GM18873 (cell line): ENCODE results near the gene PHC3.

ENCODE experiments used
- ATAC-seq: cut with Tn5 transposase; IDR thresholded peaks from one replicate; pipeline ENCODE4 v1.9.1; 2021; ENCODE audit warnings: mild to moderate bottlenecking, moderate library complexity, moderate number of reproducible peaks; ENCODE audit not compliant: unreplicated experiment, low FRiP score

The PHC3 gene

GRCh38 chr3:170080605-170081004 is 100.9 kb downstream of the PHC3 start:
- no peak for ATAC-seq

- ATAC-seq: no peak
Observed at GRCh38 chr3:170079536-170080165, 101.9 kb downstream of the PHC3 start.

DNA sequence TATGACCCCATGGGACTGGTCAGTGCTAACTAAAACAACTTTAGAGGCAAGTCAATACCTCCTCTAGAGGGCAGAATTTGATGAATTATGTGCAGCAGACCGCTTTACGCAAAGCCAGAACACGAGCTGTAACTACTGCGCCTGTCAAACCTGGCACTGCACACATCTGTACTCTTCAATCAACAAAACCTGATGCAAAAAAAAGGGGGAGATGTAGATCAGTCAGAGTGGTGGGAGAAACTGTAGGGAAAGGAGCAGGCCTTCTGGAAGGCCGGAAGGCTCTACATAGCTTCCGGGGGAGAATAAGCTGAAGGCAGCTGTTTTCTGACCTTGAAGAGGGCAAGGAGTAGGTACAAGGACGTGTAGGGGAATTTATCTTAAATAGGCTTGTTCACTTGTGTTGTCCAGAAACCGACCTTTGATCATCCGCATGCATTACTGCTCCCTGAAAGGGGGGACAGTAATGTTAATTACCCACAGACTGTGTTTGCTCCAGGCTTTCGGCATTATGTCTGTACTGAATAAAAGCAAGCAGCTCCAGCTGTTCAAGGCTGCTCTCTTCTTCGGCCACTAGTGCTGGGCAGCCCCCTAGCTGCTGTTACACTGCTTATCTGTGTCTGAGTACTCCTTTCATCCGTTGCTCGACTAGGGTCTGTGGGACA is 102.8 kb downstream of the PHC3 start:
- ATAC-seq: no peak

DNA sequence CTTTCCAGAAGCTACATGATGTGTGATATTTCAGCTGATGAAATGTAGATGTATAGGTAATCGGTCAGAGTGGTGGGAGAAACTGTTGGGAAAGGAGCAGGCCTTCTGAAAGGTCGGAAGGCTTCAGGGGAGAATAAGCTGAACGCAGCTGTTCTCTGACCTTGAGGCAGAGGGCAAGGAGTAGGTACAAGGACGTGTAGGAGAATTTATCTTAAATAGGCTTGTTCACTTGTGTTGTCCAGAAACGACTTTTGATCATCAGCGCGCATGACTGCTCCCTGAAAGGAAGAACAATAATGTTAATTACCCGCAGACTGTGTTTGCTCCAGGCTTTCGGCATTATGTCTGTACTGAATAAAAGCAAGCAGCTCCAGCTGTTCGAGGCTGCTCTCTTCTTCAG is 104.2 kb downstream of the PHC3 start:
- no peak for ATAC-seq

DNA sequence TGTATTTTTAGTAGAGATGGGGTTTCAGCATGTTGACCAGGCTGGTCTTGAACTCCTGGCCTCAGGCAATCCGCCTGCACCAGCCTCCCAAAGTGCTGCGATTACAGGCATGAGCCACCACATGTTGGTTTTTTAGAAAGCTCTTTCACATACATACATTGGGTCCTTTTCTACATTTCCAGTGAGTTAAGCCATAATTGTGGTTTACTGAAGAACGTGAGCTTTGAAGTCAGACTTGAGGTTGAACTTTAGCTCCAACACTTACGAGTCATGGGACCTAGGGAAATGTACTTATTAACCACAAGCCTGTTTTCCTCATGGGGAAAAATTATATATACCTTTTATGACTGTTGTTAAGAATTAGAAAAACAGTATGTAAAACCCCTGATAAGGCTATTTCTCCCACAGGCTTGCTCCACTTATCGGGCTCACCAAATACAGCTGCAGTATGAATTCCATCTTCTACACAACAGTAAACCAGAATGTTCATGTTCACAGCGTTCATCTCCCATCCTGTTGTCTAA is 104.8 kb downstream of the PHC3 start:
- no peak for ATAC-seq

- ATAC-seq: no peak
Observed at GRCh38 chr3:170075441-170076091, 106.0 kb downstream of the PHC3 start.

- no peak for ATAC-seq
Observed at GRCh38 chr3:170064108-170064507, 117.4 kb downstream of the PHC3 start.

DNA sequence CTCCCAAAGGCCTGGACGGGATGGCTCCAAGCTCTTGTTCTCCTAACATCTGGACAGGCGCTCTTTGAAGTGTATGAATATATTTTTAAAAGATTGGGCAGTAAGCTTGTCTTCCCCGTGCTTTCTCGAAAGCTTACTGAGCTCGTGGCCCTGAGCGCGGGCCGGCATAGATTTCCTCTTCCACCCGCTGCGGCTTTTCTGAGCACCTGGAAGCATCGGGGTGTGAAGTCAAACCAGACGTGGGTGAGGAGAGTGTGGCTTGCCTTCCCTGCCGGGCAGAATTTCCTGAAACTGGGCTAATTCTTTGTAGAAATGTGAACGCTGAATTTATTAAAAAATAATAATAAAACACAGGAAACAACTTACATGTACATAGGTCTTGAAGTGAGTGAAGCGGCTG is 117.8 kb downstream of the PHC3 start:
- no peak for ATAC-seq

DNA sequence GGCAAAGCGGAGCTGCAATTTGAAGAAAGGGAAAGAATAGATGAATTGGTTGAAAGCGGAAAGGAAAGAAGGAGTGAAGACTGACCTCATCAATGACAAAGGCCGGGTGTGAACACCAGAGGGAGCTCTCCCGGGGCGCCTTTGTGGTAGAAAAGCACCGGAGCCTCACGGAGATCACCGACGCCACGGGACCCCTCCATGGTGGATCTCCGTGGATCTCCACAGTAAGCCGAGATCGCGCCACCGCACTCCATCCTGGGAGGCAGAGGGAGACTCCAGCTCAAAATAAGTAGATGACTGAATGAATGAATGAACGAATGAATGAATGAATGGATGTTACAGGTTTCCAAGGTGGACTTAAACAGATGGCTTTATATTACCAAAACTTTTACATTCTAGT is 118.8 kb downstream of the PHC3 start:
- ATAC-seq: no peak

- no peak for ATAC-seq
Observed at GRCh38 chr3:170062068-170062467, 119.5 kb downstream of the PHC3 start.

DNA sequence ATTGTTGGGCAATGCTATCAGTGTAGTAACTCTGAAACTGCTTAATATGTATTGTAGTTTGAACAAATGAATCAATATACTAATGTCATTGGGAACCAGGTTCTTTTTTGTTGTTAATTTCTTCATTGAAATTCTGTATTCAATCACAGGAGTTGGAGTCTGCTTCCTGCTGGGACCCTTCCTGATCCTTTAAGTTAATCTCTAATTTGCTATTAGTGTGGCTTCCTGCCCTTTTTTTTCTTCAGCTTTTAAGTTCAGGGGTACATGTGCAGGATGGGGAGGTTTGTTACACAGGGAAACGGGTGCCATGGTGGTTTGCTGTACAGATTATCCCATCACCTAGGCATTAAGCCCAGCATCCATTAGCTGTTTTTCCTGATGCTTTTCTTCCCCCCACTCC is 122.1 kb downstream of the PHC3 start:
- ATAC-seq: no peak

GRCh38 chr3:170058127-170058526 is 123.4 kb downstream of the PHC3 start:
- ATAC-seq: no peak

DNA sequence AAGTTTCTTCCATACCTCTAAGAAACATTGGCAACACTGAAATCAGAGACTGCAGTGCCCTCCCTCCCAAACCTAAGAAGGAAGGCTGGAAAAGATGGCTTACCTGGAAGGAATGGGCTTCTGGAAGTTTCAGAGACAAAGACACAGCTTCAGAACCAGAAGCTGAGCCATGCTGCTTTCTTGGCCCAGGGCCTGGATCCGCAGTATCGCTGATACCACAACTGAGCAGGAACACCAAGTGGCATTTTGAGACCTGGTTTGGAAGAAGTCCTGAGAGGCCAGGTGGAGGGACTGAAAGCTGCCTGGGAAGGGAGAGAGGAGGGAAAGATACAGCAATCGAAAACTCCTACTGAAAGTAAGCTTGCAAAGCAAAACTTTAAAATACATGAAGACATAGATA is 124.0 kb downstream of the PHC3 start:
- no peak for ATAC-seq

DNA sequence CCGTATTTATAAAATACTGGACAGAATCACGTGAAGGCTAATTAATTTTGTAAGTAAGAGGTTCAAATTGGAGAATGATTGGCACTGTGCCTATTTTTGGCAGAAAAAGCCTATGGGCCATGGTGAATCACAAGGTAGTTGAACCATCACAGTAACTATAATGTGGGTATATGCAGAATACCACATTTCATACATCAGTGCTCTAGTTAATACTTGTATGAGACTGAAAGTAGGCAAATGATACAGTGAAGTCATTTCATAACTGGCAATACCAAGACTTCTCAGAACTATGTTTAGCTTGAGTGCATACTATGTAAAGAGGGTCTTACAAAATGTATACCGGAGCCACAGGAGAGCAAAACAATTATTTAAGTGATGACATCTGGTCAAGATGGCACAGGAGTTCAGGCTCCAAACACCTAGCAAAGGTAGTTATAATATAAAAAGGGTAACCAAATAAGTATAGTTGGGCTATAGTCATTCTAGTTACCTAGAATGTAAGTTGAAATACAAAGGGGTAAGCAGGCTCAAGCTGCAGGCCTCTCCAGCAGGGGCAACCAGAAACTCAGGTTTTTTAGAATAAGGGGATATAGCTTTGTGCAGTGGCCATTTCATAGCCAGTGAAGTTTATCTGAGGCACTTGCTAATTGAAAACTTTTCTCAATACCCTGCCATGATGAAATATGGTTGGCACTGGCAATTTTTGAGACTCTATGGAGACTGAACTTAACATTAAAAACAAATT is 124.7 kb downstream of the PHC3 start:
- peak; percentile 90 for ATAC-seq

DNA sequence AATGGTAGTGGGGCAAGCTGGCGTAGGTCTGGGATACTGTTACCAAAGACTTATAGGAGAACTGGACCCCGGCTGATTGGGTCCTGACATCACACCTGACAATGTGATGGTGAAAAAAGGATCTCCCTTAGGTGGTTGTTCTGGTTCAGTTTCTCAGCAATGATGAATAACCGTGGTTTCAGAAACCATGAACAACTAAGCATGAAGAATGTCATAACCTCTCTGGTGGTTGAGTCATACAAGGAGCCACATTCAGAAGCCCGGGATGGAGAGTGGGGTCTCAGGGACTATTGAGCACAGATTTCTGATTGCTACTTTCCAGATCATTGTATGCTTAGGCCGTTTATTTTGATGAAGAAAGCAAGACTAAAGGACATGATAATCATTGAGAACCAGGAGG is 126.3 kb downstream of the PHC3 start:
- peak; percentile 67 for ATAC-seq

GRCh38 chr3:170054204-170054603 is 127.3 kb downstream of the PHC3 start:
- ATAC-seq: no peak

DNA sequence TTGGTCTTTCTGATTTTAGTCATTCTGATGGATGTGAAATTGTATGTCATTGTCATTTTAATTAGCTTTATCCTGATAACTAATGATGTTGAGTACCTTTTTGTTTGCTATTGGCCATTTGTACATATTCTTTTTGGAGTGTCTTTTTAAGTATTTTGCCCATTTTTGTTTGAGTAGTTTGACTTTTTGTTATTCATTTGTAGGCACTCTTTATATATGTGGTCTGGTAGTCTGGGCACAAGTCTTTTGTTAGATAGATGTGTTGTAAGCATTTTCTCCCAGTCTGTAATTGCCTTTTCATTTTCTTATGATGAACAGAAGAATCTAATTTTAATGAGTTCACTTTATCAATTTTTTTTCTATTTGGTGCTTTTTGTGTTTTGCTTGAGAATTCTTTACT is 129.1 kb downstream of the PHC3 start:
- no peak for ATAC-seq

DNA sequence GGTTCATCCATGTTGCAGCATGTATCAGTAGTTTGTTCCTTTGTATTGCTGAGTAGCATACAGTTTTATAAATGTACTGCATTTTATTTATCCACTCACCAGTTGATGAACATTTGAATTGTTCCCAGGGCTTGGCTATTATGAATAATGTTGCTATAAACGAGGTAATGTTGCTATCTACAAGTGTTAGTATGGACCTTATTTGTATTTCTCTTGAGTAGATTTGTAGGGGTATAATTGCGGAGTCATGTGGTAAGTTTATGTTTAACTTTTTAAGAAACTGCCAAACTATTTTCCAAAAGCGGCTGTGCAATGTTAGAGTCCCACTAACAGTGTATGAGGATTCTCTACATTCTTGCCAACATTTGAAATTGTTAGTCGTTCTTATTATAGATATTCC is 130.8 kb downstream of the PHC3 start:
- no peak for ATAC-seq

DNA sequence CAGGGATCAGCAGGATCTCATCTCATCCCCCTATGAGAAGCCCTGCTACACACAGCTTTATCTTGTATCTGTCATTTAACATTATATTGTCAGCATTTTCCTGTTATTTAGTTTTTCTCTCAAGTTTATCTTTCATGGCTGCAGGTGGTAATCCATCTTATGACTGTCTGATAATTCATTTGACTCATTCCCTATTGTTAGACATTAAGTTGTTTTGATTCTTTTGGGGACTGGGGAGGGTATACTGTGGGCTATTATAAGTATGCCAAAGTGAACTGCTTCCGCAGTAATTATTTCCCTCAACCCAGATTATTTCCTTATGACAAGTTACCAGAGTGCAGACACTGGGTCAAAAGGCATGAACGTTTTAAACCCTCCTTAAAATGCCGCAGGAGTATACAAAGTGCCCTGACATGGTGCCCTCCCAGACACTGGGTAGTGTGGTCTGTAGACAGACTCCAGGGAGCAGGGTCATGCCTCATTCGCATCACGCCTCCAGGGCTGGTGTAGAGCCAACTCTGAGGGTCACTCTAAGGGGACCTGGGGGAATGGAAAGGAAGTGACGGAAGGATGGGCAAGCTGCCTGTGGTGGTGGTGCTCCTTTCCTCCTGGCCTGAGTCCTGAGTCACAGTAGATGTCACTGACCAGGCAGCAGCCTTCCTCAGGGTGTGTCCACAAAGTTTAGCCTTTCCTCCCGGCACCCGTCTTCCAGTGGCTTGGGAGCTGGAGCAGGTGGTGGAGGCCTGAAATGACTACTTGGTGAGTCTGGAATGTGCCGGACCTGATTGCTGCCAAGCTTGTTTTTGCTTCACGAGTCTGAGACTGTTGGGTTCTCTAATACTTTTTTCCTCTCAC is 132.2 kb downstream of the PHC3 start:
- no peak for ATAC-seq

DNA sequence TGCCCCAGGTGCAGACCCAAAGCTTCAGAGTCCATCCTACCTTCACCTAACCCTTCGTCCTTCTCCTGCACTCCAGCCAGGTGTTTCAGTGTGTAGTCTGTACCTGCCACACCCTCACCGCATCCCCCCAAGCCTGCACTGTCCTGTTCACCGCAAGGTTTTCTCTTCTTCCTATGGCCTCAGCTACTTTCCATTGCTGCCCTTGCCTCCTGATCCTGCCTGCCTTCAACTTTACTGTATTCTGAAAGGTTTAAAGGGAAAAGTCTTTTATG is 134.5 kb downstream of the PHC3 start:
- ATAC-seq: no peak
